HFF-Myc (cell line): Measurements from ENCODE around the gene DDX39A.

Experiments used
- DNase-seq: peaks from one replicate; pipeline ENCODE4 v3.0.0-alpha.2; 2011; ENCODE audit warnings: low read depth; ENCODE audit errors: extremely low read depth
- H3K4me3 ChIP-seq: replicated peaks from 2 replicates; pipeline ENCODE4 v1.5.1; 2011; ENCODE audit warnings: low read depth, mild to moderate bottlenecking, control low read depth, low read length
- TF ChIP-seq, protein P1 (sequence below): IDR thresholded peaks from 2 replicates; pipeline ENCODE4 v1.5.1; 2012; ENCODE audit warnings: mild to moderate bottlenecking, low read depth, low read length, control low read depth; ENCODE audit errors: missing control alignments

The DDX39A gene

DNA sequence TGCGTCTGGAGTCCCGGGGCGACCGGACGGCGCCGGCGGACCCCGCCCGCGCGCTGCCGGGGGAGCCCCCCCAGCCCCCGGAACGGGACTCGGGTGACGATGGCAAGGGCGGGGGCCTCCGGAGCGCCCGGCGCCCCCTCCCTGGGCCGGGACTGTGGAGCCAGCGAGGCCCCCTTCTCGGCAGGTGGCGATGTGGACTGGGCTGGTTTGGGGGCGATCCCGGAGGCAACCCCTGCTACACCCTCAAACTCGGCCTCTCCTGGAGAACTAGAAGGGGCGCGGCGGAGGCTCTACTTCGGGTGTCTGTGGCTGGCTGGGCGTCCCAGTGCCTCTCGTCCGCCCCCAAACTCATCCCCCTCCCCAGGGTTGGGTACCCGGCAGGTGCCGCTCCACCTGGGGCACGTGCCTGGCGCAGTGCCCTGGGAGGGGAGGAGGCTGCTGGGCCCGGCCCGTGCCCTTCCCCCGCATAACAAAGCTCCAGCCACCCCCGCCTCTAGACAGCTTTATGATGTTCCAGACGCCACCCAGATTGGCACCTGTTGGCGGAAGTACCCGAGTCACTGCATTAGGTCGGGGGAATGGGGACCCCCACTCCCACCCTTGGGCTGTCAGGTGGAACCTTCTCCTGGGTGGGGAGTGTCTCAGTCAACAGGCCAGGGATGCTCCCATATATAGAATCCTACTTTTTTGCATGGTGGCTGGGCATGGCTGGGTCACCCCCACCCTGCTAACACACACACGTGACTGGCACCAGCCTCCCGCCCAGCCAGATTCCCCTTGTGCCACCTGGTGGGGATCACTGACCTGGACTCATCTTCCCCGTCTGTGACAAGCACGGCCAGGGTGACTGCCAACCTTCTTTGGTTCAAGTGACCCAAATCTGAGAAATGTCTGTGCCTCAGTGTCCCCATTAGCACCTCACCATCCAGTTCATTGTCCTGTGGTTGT lies 14.7 kb upstream of the DDX39A start:
- H3K4me3 ChIP-seq = peak overlapping the region; percentile 70
- TF ChIP-seq, protein P1, sequence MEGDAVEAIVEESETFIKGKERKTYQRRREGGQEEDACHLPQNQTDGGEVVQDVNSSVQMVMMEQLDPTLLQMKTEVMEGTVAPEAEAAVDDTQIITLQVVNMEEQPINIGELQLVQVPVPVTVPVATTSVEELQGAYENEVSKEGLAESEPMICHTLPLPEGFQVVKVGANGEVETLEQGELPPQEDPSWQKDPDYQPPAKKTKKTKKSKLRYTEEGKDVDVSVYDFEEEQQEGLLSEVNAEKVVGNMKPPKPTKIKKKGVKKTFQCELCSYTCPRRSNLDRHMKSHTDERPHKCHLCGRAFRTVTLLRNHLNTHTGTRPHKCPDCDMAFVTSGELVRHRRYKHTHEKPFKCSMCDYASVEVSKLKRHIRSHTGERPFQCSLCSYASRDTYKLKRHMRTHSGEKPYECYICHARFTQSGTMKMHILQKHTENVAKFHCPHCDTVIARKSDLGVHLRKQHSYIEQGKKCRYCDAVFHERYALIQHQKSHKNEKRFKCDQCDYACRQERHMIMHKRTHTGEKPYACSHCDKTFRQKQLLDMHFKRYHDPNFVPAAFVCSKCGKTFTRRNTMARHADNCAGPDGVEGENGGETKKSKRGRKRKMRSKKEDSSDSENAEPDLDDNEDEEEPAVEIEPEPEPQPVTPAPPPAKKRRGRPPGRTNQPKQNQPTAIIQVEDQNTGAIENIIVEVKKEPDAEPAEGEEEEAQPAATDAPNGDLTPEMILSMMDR = no peak
- DNase-seq = no peak

DNA sequence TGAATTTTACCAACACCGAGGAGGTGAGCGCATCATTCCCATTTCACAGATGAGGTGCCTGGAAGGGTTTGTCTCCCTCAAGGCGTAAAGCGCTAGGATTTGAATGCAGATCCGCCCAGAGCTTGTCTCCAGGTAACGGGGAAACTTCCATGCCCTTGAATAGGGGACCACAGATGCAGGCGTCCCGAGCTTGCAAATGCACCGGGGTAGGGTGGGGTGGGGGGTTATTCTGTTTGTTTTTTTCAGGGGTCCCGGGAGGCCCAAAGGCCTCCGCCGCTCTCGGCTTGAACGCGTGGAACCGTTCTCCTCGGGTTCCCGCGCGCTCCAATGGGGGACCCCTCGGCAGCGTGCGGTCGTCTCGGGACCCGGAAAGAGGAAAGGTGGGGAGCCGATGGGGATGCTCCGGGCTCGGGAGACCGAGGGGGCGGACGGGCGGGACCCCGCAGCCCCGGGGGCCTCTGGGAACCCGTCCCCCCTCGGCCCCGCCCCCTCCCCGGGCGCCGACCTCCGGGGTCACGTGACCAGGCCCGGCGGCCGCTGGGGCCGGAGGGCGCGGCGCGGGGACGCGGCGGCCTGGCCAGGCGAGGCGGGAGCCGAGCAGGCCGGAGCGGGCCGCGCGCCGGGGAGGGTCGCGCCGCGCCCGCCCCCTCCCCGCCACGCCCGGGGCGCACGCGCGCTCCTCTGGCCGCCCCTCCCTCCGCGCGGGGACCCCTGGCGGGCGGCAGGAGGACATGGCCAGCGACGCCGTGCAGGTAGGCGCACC lies 13.8 kb upstream of the DDX39A start, which contains the start of gene PKN1:
TSS of gene PKN1 (plus strand) at position 516 of the 763 bp plus-strand sequence. CDS start at position 732, 216 bp downstream.
- TF ChIP-seq, protein P1 = no peak
- DNase-seq = no peak
- peak within 1 kb of the TSS; percentile 70 for H3K4me3 ChIP-seq

DNA sequence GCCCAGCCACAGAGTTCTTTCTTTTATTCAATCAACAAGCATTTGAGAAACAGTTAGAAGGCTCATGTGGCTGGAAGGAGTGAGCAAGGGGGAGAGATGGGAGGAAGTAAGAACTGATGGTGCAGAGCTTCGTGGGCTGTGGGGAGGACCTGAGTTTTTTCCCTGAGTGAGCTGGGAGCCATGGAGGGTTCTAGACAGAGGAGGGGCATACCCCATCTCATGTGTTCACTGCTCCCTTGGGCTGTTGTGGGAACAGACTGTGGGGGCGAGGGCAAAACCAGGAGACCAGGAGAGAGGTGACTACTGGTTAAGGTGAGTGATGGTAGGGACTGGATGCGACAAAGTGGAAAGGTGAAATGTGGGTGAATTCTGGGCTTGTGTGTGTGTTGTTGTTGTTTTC lies 11.6 kb upstream of the DDX39A start:
- H3K4me3 ChIP-seq = no peak overlapping the region
- DNase-seq = no peak
- TF ChIP-seq, protein P1 = no peak

GRCh38 chr19:14428882-14429416 lies 9.8 kb upstream of the DDX39A start:
- DNase-seq = no peak
- TF ChIP-seq, protein P1 = no peak
- no peak overlapping the region for H3K4me3 ChIP-seq

- no peak overlapping the region for H3K4me3 ChIP-seq
- no peak for DNase-seq
- TF ChIP-seq, protein P1 = no peak
Measured at GRCh38 chr19:14427461-14427860, 8.3 kb upstream of the DDX39A start.

DNA sequence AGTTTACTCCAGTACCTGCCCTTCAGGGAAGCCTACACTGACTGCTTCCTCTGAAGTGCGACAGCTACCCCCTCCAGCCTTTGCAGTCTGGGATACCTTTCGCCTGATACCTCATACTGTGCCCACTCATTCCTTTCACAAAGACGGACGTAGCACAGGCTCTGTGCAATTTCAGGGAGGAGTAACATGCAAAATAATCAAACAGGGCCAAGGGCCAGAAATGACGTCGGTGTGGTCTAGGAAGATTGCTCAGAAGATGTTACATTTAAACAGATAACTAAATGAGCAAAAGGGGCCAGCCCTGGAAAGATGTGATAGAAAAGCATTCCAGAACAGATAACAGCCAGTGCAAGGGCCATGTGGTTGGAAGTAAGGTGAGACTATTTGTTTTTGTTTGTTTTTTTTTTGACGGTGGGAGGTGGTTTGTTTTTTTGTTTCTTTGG lies 6.6 kb upstream of the DDX39A start:
- no peak for DNase-seq
- no peak overlapping the region for H3K4me3 ChIP-seq
- TF ChIP-seq, protein P1 = no peak
